CD14-positive monocyte (primary cell): ENCODE data around the gene MRPL9. TPM values are rescaled to one million over a fixed set of nuclear protein-coding genes. Genes with fewer than 3 reads are reported as not detected.

Source experiments
- DNase-seq, 3 donors: peaks; one replicate each; pipeline ENCODE4 v3.0.0-alpha.2; 2011 to 2022
- H2AFZ ChIP-seq: 2 replicates; pipeline ENCODE4 v1.6.0; 2012; ENCODE audit warnings: mild to moderate bottlenecking, low read depth, low read length, inconsistent platforms; ENCODE audit not compliant: insufficient read depth, poor library complexity, severe bottlenecking
- H3K27ac ChIP-seq, 2 donors: 1 replicate in 1 of 2; 2 replicates in 1 of 2; pipeline ENCODE4 v1.5.1; 2012 to 2013; ENCODE audit warnings: low read length in 2 of 2, control low read depth in 1 of 2, inconsistent platforms in 1 of 2, low read depth in 1 of 2, mild to moderate bottlenecking in 1 of 2
- H3K27me3 ChIP-seq, 2 donors: one replicate each; pipeline versions ENCODE4 v1.6.0 to v1.6.1; 2011 to 2013; ENCODE audit warnings: low read length in 2 of 2; ENCODE audit not compliant: control insufficient read depth in 2 of 2, insufficient read depth in 2 of 2
- H3K36me3 ChIP-seq, 2 donors: replicated peaks in 1 of 2; 1 replicate in 1 of 2; 2 replicates in 1 of 2; pipeline versions ENCODE4 v1.5.1 to v1.6.1; 2012 to 2013; ENCODE audit warnings: low read length in 2 of 2, control low read depth in 1 of 2, inconsistent platforms in 1 of 2, mild to moderate bottlenecking in 1 of 2; ENCODE audit not compliant: insufficient read depth in 2 of 2, control insufficient read depth in 1 of 2
- H3K4me1 ChIP-seq, 2 donors: 1 replicate in 1 of 2; 2 replicates in 1 of 2; pipeline versions ENCODE4 v1.5.1 to v1.6.1; 2012 to 2013; ENCODE audit warnings: low read length in 2 of 2, control low read depth in 1 of 2, inconsistent platforms in 1 of 2, mild to moderate bottlenecking in 1 of 2, moderate library complexity in 1 of 2; ENCODE audit not compliant: insufficient read depth in 2 of 2, control insufficient read depth in 1 of 2
- H3K4me2 ChIP-seq: replicated peaks from 2 replicates; pipeline ENCODE3; 2012; ENCODE audit warnings: low read length, moderate library complexity, mild to moderate bottlenecking; ENCODE audit not compliant: poor library complexity, severe bottlenecking; ENCODE audit errors: extremely low read depth
- H3K4me3 ChIP-seq, 3 experiments: fragments of 200-600 bp in 1 of 3; sonication (generic) in 1 of 3; replicated peaks in 1 of 3; 1 replicate in 2 of 3; 2 replicates in 1 of 3; pipeline ENCODE4 v1.5.1; 2011 to 2013; ENCODE audit warnings: low read length in 3 of 3, mild to moderate bottlenecking in 3 of 3, control low read depth in 2 of 3, low read depth in 2 of 3, inconsistent platforms in 1 of 3, moderate library complexity in 1 of 3
- H3K79me2 ChIP-seq: 2 replicates; pipeline ENCODE4 v1.6.0; 2012; ENCODE audit warnings: mild to moderate bottlenecking, control low read depth, inconsistent platforms, low read length, moderate library complexity; ENCODE audit not compliant: insufficient read depth
- H3K9ac ChIP-seq: 2 replicates; pipeline ENCODE4 v1.6.0; 2017; ENCODE audit warnings: low read length, mild to moderate bottlenecking; ENCODE audit not compliant: insufficient read depth, poor library complexity, severe bottlenecking
- H3K9me3 ChIP-seq, 2 donors: replicated peaks in 1 of 2; 1 replicate in 1 of 2; 2 replicates in 1 of 2; pipeline versions ENCODE4 v1.5.1 to v1.6.1; 2012 to 2013; ENCODE audit warnings: low read length in 2 of 2, control low read depth in 1 of 2; ENCODE audit not compliant: control insufficient read depth in 1 of 2, insufficient read depth in 1 of 2
- H4K20me1 ChIP-seq: 2 replicates; pipeline ENCODE4 v1.6.0; 2012; ENCODE audit warnings: mild to moderate bottlenecking, low read length, control low read depth, moderate library complexity; ENCODE audit not compliant: insufficient read depth
- H3K27ac Mint-ChIP-seq, 7 donors: one replicate each; pipeline ENCODE4 v1.8.0; 2020; ENCODE audit warnings: mild to moderate bottlenecking in 7 of 7, mixed read lengths in 7 of 7, moderate library complexity in 6 of 7, inconsistent platforms in 2 of 7
- H3K27me3 Mint-ChIP-seq, 3 donors: one replicate each; pipeline ENCODE4 v1.8.0; 2021 to 2022; ENCODE audit warnings: low read depth in 3 of 3, mild to moderate bottlenecking in 3 of 3, mixed read lengths in 3 of 3, moderate library complexity in 3 of 3, inconsistent platforms in 1 of 3
- H3K36me3 Mint-ChIP-seq, 2 donors: one replicate each; pipeline ENCODE4 v1.8.0; 2020; ENCODE audit warnings: mixed read lengths in 2 of 2, inconsistent platforms in 1 of 2, mild to moderate bottlenecking in 1 of 2
- H3K4me1 Mint-ChIP-seq: one replicate; pipeline ENCODE4 v1.8.0; 2020; ENCODE audit warnings: mild to moderate bottlenecking, mixed read lengths
- H3K4me3 Mint-ChIP-seq, 2 donors: one replicate each; pipeline ENCODE4 v1.8.0; 2020; ENCODE audit warnings: mild to moderate bottlenecking in 2 of 2, mixed read lengths in 2 of 2, moderate library complexity in 1 of 2
- H3K9me3 Mint-ChIP-seq, 7 donors: one replicate each; pipeline ENCODE4 v1.8.0; 2020 to 2022; ENCODE audit warnings: mixed read lengths in 7 of 7, mild to moderate bottlenecking in 6 of 7, moderate library complexity in 6 of 7, inconsistent platforms in 2 of 7
- WGBS: methylation state at CpG from one replicate; pipeline ENCODE4 v1.1.5; 2013; ENCODE audit warnings: missing lambda C conversion rate; ENCODE audit not compliant: insufficient coverage; 5-methylcytosine and 5-hydroxymethylcytosine counted together
- intact Hi-C, 2 donors: fragments of 100-400 bp; cut with micrococcal nuclease; formaldehyde crosslinking; loops; one replicate each; pipeline versions ENCODE4 v1.15.0 to v1.15.1; 2023
- polyA plus RNA-seq, 3 donors: library from polyadenylated mRNA; depleted of rRNA in 1 of 3; unstranded in 2 of 3; stranded (reverse) in 1 of 3; fragments of 300-500 nt in 2 of 3; fragments of >200 nt in 1 of 3; fragmentation: Illumina TruSeq in 2 of 3; gene quantifications; 1 replicate in 2 of 3; 2 replicates in 1 of 3; pipeline ENCODE4 v1.2.3, GENCODE V29; 2012 to 2021
- TF ChIP-seq, protein P1 (sequence below): fragments of 200-600 bp; IDR thresholded peaks from one replicate; pipeline ENCODE4 v1.8.0; 2022; ENCODE audit warnings: antibody characterized with exemption, mild to moderate bottlenecking

Gene MRPL9
- polyA plus RNA-seq, 3 donors, result 25.6 to 56.6 (median 56.4) TPM

DNA sequence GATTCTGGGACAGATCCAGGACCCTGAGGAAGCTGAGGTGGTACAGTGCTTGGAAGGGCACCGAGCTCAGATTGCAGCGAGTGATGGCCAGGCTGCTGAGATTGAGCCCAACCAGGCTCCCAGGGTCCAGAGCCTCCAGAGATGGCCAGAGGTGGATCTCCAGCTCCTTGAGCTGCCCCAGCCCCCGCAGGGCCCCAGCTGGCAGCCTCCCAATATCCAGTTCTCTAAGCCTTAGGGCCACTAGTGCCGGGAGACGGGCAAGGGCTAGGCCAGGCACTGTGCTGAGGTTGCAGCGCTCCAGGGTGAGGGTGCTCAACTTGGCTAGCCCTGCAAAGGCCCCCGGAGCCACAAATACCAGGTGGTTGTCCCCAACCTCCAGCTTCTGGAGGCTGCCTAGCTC, 38.5 kb upstream of the MRPL9 start:
- no peaks in the 10 kb centered on the region for H3K36me3 ChIP-seq
- DNase-seq, result no peak
- Mint-ChIP-seq H3K9me3 (no peaks in the 10 kb centered on the region), H3K27ac (no peak overlapping the region), H3K27me3 (peaks cover 24 to 30% (median 27%) of the 10 kb centered on the region in 3 donors), H3K4me1 (peaks cover 2% of the 10 kb centered on the region), H3K36me3 (no peaks in the 10 kb centered on the region), H3K4me3 (no peak overlapping the region)
- H3K9ac ChIP-seq, result no peak overlapping the region
- H3K27me3 ChIP-seq, result peaks cover 5 to 16% of the 10 kb centered on the region in 2 donors
- intact Hi-C loops, result no loop called here
- no peaks in the 10 kb centered on the region for H3K9me3 ChIP-seq
- TF ChIP-seq, protein P1, sequence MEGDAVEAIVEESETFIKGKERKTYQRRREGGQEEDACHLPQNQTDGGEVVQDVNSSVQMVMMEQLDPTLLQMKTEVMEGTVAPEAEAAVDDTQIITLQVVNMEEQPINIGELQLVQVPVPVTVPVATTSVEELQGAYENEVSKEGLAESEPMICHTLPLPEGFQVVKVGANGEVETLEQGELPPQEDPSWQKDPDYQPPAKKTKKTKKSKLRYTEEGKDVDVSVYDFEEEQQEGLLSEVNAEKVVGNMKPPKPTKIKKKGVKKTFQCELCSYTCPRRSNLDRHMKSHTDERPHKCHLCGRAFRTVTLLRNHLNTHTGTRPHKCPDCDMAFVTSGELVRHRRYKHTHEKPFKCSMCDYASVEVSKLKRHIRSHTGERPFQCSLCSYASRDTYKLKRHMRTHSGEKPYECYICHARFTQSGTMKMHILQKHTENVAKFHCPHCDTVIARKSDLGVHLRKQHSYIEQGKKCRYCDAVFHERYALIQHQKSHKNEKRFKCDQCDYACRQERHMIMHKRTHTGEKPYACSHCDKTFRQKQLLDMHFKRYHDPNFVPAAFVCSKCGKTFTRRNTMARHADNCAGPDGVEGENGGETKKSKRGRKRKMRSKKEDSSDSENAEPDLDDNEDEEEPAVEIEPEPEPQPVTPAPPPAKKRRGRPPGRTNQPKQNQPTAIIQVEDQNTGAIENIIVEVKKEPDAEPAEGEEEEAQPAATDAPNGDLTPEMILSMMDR, result no peak
- no peak overlapping the region for H2AFZ ChIP-seq
- H3K79me2 ChIP-seq, result no peaks in the 10 kb centered on the region
- no peak overlapping the region for H3K27ac ChIP-seq
- no peaks in the 10 kb centered on the region for H3K4me1 ChIP-seq
- no peak overlapping the region for H3K4me2 ChIP-seq
- 90% methylated on average over 6 of the region's 7 CpGs for WGBS
- H4K20me1 ChIP-seq, result no peaks in the 10 kb centered on the region
- no peak overlapping the region for H3K4me3 ChIP-seq

DNA sequence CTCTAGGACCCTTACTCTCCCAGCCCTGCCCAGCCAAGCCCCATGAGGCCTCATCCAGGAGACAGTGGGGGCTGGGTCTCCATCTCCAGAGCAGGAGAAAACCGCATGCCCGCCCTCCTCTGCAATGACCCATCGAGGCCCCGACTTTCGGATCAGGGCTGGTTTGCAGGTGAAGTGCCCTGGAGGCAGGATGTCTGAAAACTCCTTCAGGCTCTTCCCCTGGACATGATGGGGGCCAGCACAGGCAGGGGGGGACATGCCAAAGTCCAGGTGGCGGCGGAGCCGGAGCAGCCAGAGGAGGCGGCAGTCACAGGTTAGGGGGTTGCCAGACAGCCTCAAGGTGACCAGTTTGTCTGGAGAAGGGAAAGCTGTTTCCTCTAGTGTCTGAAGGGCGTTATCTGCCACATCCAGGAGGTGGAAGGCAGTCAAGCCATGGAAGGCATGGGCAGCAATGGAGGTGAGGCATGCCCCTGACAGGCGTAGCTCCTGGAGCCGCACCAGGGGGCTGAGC, 38.1 kb upstream of the MRPL9 start:
- H3K4me3 Mint-ChIP-seq, result no peak overlapping the region
- H3K27ac Mint-ChIP-seq, result no peak overlapping the region

More for the DNA sequence above, 38.1 kb upstream of the MRPL9 start:
- H2AFZ ChIP-seq, result no peak overlapping the region
- no peak overlapping the region for H3K9ac ChIP-seq
- Mint-ChIP-seq H3K4me1 (peaks cover 2% of the 10 kb centered on the region), H3K36me3 (no peaks in the 10 kb centered on the region), H3K9me3 (no peaks in the 10 kb centered on the region), H3K27me3 (peaks cover 24 to 32% (median 27%) of the 10 kb centered on the region in 3 donors)
- no peaks in the 10 kb centered on the region for H3K79me2 ChIP-seq
- no peak overlapping the region for H3K27ac ChIP-seq
- no peak for DNase-seq
- TF ChIP-seq, protein P1, result no peak
- no peak overlapping the region for H3K4me3 ChIP-seq
- H4K20me1 ChIP-seq, result no peaks in the 10 kb centered on the region
- intact Hi-C loops, result no loop called here
- H3K36me3 ChIP-seq, result no peaks in the 10 kb centered on the region
- no peaks in the 10 kb centered on the region for H3K9me3 ChIP-seq
- 97% methylated on average over 12 of the region's 12 CpGs for WGBS
- H3K4me2 ChIP-seq, result no peak overlapping the region
- H3K27me3 ChIP-seq, result peaks cover 5 to 16% of the 10 kb centered on the region in 2 donors
- no peaks in the 10 kb centered on the region for H3K4me1 ChIP-seq
